ENCODE results near the gene PPP2R5C.
"Not testable (repeated sequence)": the region's sequence is repeated elsewhere in the genome, so short reads cannot be mapped to it uniquely, and the experiment has no call there.

The PPP2R5C gene

GRCh38 chr14:101957406-101958234 lies 196.1 kb downstream of the PPP2R5C start:
- DNase-seq: no peak

DNA sequence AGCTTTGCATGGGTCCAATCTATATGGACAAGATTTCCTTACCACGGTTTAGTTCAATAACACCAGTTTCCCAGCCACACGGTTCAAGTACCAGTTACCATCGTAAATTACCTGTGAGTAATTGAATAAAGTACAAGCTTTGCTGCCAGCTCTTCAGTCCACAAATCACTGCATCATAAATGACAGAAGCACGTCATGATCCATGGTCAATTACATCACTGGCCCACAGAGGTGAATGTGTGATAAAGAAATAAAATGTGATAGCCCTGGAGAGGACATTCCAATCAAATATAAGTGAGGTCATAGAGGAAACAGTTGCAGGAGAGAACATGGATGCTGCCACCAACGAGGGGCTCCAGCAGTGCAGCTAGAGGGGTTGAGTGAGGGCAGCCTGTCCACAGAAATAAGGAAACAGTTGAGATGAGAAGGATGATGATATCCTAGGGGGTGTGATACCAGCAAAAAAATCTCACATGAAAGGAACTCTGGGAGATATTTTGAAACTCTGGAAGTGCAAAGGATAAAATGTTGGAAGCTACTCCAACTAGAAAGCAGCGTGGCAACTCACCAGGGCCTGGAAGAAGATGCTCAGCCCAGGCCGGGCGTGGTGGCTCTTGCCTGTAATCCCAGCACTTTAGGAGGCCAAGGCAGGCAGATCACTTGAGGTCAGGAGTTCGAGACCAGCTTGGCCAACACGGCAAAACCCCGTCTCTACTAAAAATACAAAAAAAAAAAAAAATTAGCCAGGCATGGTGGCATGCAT lies 197.1 kb downstream of the PPP2R5C start:
- DNase-seq: no peak

DNA sequence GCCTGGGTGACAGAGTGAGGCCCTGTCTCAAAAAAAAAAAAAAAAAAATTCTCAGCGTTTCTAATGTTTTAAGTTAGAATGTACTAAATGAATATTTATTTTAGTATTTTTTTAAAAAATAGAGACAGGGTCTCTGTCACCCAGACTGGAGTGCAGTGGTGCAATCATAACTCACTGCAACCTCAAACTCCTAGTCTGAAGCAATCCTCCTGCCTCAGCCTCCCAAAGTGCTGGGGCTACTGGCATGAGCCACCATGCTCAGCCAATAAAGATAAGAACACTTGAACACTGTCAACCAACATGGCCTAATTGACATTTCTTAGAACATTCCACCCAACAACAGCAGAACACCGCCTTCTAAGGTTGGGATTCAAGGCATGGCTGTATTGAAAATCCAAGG lies 197.8 kb downstream of the PPP2R5C start:
- DNase-seq: no peak

- DNase-seq: no peak
Measured at GRCh38 chr14:101960225-101960624, 198.7 kb downstream of the PPP2R5C start.

DNA sequence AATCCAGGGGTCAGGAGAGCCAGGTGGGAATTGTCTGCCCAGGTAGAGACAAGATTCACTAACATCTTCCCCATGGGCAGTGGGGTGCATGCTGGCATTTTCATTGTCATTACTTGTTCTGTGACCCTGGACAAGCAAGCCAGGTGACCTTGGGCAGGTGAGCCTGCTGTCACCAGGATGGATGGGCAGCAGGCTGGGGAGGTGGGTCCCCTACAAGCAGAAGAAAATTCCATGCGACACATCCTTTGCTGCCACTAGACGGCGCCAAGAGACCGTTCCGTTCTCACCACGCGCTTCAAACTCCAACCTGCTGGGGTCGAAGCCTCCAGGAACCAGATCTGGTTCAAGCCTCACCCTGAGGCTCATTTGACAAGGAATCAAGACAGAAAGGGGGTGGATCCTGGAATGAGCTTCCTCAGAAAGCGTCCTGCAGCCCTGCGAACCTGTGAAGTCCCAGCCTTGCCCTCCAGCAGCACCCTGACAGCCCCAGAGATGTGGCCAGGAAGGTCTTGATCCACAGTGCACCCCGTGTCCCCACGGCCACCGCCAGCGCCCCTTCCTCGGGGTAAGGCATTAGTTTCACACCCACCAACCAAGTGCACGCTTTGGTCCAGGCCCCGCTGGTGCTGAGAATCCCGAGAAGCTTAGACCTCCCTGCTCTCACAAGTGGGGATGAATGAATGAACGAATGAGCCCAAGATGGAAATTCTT lies 199.7 kb downstream of the PPP2R5C start:
- DNase-seq: peak; percentile 48 to 56 (median 50)

DNA sequence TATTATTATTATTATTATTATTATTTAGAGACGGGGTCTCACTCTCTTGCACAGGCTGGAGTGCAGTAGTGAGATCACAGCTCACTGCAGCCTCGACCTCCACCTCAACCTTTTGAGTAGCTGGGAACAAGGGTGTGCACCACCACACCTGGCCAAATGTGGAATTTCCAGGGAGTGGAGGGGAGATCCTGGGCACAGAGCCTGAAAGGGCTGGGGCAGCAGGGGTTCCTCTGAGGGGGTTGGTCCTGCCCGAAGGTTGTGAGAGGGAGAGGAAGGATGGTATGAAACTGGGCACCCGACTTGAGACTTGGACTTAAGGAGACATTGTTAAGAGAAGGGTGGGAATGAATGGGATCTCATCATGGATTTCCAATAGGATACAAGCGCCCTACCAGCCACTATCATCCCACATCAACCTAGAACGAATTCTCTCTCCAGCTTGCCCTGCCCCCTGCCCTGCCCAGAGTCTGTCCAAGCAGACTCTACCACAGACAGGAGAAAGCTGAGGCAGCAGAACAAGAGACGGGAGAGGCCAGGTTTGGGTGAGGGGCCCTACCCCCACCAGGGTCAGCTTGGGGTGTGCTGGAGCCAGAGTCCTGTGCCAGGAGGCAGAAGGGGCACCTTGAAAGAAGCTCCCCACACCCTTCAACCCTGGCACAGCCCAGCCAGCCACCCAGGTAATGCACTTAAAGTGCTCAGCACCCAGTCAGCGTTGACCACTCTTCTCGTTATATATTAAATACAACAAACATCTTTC lies 200.4 kb downstream of the PPP2R5C start:
- no peak for DNase-seq

DNA sequence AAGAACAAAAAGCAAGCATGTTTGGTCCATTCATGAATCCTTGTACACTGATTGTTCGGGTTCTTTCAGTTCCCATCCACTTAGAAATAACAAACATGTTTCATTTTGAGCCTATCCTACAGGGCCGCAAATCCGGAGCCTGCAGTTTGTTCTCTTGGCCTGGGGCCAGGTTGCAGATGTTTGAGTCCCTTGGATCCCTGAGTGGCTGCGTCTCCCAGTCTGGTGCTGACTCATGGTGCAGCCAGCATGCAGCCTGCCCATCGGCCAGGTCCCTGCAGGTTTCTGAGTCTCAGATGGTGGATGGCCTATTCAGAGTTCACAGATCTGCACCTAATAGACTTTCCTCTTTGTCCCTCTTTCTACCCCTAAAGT lies 201.0 kb downstream of the PPP2R5C start:
- no peak for DNase-seq

GRCh38 chr14:101963052-101963451 lies 201.5 kb downstream of the PPP2R5C start:
- DNase-seq: no peak

- DNase-seq: no peak
Measured at GRCh38 chr14:101963656-101964296, 202.3 kb downstream of the PPP2R5C start.

DNA sequence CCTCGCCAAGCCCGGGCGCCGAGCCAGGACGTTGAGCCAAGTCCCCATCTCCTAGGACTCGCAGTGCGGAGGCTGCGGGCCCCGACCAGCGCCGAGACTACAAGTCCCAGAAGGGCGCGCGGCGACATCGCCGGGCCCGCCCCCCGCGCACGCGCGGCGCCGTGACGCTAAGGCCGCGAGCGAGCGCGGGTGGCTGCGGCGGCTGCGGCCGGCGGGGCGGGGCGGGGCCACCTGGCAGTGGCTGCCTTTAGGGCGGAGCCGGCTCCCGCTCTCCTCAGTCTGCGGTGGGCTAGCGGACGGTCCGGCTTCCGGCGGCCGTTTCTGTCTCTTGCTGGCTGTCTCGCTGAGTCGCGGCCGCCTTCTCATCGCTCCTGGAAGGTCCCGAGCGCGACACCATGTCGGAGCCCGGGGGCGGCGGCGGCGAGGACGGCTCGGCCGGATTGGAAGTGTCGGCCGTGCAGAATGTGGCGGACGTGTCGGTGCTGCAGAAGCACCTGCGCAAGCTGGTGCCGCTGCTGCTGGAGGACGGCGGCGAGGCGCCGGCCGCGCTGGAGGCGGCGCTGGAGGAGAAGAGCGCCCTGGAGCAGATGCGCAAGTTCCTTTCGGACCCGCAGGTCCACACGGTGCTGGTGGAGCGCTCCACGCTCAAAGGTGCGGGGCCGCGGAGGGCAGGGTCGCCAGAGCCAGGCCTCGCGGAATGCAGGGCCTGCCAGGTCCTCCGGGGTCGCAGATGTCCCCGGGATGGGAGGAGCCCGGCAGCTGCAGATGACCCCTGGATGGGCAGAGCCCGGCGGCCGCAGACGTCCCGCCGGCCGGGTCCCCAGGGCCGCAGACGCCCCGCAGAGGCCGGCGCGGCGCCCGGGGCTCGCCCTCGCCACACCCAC lies 203.0 kb downstream of the PPP2R5C start, which contains the start of gene DYNC1H1:
Gene DYNC1H1 (plus strand): TSS at position 277 of the 884 bp plus-strand sequence. CDS start 119 bp downstream, at position 396.
- peak; percentile 77 to 88 (median 82) for DNase-seq

GRCh38 chr14:101965181-101965544 lies 203.7 kb downstream of the PPP2R5C start:
- peak in 3 of 4 experiments; percentile 14 to 39 (median 18) for DNase-seq

- no peak for DNase-seq
Measured at GRCh38 chr14:101965770-101966722, 204.5 kb downstream of the PPP2R5C start.

GRCh38 chr14:101966742-101967141 lies 205.2 kb downstream of the PPP2R5C start:
- no peak for DNase-seq

- DNase-seq: no peak
Measured at GRCh38 chr14:101968186-101968585, 206.7 kb downstream of the PPP2R5C start.

- DNase-seq: no peak
Measured at GRCh38 chr14:101969481-101969880, 208.0 kb downstream of the PPP2R5C start.

DNA sequence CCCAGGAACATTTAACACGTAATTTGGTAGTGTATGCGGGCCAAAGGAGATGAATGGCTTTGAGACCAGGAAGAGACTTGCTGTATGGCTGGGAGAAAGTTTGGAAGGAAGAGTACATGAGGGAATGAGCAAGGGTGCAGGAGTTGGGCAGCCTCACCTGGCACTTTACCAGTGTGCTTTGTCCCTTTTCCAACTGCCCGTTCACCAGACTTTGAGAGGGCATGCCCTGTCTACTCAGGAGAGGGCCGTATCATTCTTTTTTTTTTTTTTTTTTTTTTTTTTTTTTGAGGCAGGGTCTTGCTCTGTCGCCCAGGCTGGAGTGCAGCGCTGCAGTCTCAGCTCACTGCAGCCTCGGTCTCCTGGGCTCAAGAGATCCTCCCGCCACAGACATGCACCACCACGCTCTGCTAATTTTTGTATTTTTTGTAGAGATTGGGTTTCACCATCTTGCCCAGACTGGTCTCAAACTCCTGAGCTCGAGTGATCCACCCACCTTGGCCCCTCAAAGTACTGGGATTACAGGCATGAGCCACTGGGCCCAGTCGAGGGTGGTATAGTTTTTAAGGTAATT lies 209.4 kb downstream of the PPP2R5C start:
- DNase-seq: no peak

DNA sequence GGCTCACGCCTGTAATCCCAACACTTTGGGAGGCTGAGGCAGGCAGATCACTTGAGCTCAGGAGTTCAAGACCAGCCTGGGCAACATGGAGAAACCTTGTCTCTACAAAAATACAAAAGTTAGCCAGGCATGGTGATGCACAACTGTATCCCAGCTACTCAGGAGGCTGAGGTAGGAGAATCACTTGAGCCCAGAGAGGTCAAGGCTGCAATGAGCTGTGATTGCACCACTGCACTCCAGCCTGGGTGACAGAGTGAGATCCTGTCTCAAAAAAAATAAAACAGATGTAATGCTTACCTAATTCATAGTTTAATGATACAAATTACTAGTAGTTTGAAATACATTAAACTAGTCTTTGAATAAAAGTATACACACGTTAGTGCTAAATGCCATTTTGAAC lies 209.9 kb downstream of the PPP2R5C start:
- not testable (repeated sequence) for DNase-seq

- DNase-seq: no peak
Measured at GRCh38 chr14:101972126-101972866, 210.8 kb downstream of the PPP2R5C start.

GRCh38 chr14:101973356-101973755 lies 211.8 kb downstream of the PPP2R5C start:
- no peak for DNase-seq
